ENCODE measurements around the gene MYH13. TPM values are rescaled to one million over a fixed set of nuclear protein-coding genes. Genes with fewer than 3 reads are reported as not detected.

MYH13 gene
- total RNA-seq, 1 donor from 2014 or later: not detected

GRCh38 chr17:10261098-10261497, 111.7 kb downstream of the MYH13 start:
- intact Hi-C loops (cut with micrococcal nuclease): no loop called here

- intact Hi-C loops (cut with micrococcal nuclease): no loop called here
Measured at GRCh38 chr17:10251212-10251948, 121.4 kb downstream of the MYH13 start.

Other genes starting within 250 kb of the MYH13 start
- 0.18 and 0.30 TPM in 2 replicates for gene GAS7, start 174.4 kb downstream of the MYH13 start, total RNA-seq
- not detected in 2 replicates for gene MYH8, start 48.9 kb upstream of the MYH13 start, total RNA-seq
- gene MYH4, start 96.6 kb upstream of the MYH13 start, total RNA-seq: not detected in 2 replicates
- not detected in 2 replicates for gene MYH1, start 145.5 kb upstream of the MYH13 start, total RNA-seq
- not detected in 2 replicates for gene MYH2, start 176.7 kb upstream of the MYH13 start, total RNA-seq

Measured in T-helper 2 cell treated with Interferon-gamma antibody and Interleukin-4, amounts not matched to agents 100 ng/mL and 5 ng/mL, for 36 hours (primary cell).